NCI-H82 treated with DMSO at 0.1 percent for 48 hours (cell line): Measurements from ENCODE around the gene OR2T10.
"Not testable (repeated sequence)": the region's sequence is repeated elsewhere in the genome, so short reads cannot be mapped to it uniquely, and the experiment has no call there.

Experiments used
- DNase-seq: peaks from one replicate; lab custom pipeline; 2025; ENCODE audit not compliant: unreplicated experiment; lab: John Stamatoyannopoulos, UW

Gene OR2T10, protein sequence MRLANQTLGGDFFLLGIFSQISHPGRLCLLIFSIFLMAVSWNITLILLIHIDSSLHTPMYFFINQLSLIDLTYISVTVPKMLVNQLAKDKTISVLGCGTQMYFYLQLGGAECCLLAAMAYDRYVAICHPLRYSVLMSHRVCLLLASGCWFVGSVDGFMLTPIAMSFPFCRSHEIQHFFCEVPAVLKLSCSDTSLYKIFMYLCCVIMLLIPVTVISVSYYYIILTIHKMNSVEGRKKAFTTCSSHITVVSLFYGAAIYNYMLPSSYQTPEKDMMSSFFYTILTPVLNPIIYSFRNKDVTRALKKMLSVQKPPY

DNA sequence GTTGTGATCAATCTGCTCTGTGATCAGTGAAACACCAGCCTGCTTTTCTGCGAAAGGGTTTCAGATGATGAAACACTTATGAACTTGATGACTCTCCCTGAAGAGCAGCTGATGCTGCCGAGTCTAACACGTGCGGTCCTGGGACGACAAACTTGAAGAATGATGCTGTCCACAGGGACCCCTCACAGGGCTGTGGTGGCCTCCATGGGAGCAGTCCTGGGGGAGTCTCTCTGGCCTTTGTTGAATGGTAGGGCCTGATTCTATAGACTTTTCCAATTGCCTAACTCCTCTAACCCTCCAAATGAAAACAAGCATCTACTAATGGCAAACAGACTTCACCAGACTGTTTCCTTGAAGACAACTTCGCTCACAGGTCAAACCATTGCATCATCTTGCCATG is at the start of gene OR2T10:
OR2T10 (minus strand) TSS at position 112 of the 400 bp plus-strand sequence. CDS start 3,932 bp downstream, outside the sequence.
- no peak for DNase-seq

DNA sequence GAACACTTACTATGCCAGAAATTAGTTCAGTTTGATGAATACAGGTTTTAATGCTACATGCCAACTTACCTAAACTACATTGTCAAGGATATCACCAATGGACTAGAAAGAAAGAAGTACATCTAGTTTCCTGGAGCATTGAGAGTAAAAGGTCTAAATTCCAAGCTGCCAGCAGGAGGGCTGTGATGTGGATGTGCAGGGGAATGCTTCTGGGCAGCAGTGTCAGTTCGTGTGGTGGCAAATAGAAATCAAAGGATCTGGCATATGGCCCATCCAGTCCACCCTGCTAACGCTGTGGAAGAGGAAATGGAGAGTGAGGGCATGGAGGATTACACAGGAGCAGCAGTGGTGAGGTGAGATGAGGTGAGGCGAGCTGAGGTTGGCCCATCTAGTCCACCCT is 47.7 kb upstream of the OR2T10 start, which contains the start of gene OR2T35:
OR2T35 (minus strand) TSS at position 101 of the 400 bp plus-strand sequence. CDS start 6,020 bp downstream, outside the sequence.
- not testable (repeated sequence) for DNase-seq

DNA sequence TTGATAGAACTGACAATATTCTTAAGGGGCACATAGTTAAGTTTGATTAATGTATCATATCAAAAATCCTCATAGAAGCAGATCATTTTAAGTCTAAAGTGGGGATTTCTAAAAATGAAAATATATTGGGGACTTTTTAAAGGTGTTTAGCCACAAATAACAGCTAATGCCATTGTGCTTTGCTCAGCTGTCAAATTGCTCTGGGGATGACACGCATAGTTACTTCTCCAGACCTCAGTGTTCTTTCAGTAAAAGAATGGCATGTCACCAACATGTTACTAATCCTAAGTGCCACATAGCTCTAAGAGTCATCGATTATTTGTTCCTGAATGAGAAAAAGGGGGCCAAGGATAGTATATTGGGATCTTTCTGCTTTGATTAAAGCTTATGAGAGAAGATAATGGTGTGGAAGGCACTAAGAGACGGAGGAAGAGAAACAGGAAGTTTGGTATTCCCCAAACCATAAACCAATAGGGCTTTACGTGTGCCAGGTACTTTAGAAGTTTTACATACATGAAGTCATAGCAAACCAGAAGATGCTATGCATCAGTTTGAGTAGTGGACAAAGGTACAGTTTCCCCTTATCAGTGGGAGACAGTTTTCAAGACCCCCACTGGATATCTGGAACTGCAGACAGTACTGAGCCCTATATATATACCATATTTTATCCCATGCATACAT is 45.6 kb upstream of the OR2T10 start:
- DNase-seq: not testable (repeated sequence)

DNA sequence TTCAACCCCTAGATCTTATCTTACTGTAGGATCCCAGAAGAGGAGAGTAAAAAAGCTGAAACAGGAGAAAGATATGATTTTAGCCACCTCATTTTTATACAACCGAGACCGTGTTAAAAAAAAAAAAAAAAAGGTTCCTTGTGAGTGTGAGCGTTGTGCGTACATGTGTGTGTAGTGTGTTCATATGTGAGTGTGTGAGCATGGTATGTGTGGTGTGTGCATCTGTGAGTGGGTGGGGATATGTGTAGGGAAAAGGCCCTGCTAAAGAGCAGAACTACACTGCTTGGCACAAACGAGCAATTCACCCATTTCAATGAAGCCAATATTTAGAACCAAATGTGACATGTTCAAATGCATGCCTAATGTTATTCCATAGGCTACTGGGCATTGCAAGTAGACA is 44.1 kb upstream of the OR2T10 start:
- DNase-seq: not testable (repeated sequence)

DNA sequence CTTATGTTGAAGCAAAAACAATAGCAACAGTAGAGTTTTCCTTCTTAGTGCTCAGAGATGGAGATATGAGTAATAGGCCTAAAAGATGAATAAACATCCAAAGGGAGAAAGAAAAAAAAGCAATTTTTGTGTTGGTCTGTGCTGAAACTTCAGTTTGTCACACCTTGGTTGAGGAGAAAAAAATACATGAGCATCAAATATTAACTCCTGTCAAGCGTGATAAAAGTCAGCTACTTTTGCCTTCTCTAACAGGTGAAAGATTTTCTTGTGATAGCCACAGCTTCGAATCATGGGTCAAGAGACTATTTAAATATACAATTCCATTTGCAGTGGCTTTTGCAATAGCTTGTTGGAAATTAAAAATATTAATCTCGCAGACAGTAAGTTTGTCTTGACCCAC is 43.4 kb upstream of the OR2T10 start:
- DNase-seq: not testable (repeated sequence)

DNA sequence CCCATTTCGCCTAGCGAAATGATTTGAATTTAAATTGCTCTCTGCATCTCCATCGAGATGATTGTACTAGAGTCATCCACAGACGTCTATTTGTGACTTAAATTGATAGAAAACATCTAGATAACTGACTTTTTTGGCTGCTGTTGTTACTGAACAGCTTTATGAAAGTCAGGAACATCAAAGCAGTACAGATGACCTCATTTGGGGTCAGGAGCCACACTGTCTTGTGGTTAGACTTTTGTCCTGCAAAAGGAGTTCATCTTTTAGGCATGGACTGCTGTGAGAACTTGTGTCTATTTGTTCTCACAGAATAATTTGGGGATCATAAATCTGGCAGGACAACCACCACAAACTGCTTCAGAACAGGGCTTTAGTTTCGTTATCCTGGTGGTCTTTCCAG is 42.2 kb upstream of the OR2T10 start:
- not testable (repeated sequence) for DNase-seq

DNA sequence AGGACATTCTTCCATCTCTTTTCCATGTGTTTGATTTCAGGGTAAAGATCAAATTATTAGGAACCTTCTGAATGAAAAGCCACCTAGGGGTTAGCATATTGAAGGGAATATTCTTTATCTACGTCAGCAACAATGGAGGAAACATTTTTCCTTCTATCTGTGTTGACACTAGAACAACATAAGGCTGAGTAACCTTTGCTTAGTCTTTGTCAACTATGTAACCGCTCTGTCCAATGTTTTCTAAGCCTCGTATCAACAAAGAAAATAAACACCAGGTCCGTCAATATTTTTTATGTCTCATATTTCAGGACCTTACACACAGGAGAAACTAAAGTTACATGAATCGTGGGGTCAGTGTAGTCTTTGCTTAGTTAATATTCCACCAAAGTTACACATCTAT is 39.1 kb upstream of the OR2T10 start:
- not testable (repeated sequence) for DNase-seq

DNA sequence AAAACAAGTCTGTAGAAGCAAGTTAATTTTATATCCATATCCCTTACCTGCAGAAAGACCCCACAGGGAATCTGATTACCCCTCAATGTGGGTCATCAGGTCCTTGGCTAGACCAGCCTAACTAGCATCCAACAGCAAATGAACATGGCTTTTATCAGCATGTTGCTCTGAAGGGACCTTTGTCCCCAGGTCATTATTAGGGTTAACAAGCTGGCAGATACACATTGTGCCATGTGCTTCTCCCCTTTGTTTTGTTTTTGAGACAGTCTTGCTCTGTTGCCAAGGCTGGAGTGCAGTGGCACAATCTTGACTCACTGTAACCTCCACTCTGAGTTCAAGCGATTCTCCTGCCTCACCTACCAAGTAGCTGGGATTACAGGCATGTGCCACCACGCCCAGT is 37.5 kb upstream of the OR2T10 start, which contains the start of gene OR2T11:
OR2T11 (minus strand) TSS at position 101 of the 400 bp plus-strand sequence. CDS start 7,963 bp downstream, outside the sequence.
- DNase-seq: not testable (repeated sequence)

DNA sequence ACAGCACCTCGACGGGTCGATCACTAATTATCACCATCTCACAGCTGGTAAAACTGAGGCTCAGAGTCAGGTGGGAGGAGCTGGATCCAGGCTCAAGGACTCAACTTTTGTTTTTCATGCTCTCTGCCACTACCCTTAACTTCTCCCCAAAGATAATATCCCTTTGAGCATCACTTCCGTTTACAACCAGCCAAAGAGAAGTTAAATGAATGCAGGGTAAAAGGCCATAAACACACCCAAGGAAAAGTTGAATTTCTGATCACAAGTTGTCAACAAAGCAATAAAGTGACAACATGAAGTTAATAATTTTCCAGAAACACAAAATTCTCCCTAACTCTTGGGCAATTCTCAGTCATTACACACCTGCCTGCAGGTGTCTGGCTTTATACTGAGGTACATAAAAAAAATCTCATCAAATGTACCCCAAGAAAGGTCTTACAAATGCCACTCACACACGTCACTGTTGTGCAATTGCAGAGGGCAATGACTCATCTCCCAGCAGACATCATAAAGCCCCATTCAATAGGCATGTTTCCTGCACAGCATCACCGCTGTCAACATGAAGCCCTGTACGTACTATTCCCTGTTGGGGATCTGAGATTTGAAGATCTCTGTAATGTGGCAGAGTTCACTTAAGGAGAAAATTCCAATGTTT is 34.0 kb upstream of the OR2T10 start:
- no peak for DNase-seq

DNA sequence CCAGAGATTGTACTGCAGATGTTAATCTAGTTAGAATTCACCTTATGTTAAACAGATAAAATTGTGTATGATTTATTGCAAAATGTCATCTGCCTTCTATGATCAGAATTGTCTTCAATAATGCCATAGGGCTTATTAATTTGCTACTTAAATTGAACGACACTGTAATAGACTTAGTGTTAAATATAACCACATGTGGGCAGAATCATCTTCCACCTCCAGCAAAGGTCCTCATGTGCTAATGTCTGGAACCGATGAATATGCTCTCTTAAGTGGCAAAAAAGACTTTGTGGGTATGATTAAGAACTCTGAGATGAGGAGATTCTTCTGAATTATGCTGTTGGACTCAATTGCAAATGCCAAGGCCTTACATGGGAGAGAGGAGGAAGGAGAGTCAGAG is 33.1 kb upstream of the OR2T10 start:
- DNase-seq: no peak

DNA sequence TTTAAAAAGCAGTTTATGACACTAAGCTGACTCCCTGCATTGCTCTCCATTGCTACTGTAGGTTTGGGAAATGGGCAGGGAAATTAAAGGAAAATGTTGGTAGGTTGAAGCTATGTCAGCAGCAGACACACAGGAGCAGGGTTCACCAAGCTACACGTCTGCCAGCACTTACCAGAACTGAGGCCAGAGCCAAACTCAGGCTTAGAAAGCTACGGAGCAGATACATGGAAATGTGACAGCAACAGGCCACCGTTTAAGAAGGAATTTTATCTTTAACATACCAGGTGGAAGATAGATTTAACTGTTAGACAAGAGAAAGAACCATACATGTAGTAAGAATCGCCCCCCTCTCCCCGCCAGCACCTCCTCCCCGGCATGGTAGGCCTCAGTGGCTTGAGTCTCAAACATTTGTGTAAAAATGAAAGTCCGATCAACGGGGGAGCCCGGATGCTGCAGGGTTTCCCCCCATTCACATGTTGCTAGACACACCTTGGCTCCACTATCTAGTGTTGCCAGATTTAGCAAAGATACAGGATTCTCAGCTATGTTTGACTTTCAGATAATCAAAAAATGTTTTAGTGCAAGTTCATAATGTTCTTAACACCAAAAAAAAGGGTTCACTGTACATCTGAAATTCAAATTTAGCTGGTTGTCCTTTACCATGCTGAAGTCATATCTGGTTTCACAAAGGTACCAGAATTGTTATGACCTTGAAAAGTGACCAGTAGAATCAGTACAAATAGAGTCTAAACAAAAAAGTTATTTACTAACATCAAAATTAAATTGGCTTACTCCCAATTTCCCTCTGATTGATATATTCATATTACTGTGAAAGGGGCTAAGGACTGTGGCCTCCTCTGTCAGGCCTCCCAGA is 30.7 kb upstream of the OR2T10 start:
- no peak for DNase-seq

DNA sequence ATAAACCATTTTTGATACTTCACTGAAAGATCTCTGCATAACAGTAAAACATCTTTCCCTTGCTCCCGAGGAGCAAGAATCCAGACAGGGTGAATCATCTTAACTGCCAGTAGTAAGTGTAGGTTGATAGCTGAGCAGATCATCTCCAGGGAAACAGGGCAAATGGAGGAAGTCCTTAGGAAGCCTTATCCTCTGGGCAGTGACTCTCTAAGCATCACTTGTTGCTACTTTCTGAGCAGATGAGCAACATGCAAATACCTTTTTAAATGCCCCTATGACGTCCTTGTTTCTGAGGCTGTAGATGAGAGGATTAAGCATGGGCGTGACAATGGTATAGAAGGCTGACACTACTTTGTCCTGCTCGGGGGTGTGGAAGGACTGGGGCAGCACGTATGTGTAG is 28.5 kb upstream of the OR2T10 start:
- DNase-seq: no peak

DNA sequence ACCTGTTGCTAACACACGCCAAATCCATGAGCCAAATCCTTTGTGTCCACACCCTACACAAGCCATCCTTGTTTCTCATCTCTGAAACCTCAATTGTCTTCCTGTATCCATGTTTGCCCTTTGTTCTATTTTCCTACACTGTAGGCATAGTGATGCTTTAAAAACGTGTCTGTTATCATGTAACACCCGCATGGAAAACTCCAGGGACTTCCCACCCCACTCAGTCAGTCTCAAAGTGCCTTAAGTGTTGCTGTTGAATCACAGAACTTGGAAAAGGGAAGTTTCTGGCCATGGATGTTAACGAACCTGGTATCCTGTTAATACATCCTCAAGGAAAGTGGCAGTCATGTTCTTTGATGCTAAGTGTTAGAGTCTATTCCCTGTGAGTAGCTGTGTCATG is 27.7 kb upstream of the OR2T10 start:
- no peak for DNase-seq

DNA sequence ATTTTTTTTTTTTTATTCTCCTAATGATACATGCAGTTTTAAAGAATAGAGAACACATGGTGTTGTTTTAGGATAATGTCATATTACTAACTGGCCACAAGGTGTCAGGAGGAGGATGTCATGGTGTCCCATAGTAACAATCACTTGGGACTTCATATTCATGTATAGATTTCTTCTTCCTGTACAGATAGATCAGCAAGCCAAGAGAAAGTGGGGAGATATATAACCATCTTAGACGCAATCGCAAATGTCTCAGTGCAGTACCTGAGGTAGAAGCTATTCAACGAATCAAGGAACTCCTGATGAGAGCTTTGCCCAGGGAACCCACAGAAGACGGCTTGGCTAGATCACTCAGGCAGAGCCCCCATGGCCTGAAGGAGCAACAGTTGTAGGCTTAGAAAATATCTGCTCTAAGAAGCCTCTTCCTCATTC is 25.1 kb upstream of the OR2T10 start:
- DNase-seq: no peak

DNA sequence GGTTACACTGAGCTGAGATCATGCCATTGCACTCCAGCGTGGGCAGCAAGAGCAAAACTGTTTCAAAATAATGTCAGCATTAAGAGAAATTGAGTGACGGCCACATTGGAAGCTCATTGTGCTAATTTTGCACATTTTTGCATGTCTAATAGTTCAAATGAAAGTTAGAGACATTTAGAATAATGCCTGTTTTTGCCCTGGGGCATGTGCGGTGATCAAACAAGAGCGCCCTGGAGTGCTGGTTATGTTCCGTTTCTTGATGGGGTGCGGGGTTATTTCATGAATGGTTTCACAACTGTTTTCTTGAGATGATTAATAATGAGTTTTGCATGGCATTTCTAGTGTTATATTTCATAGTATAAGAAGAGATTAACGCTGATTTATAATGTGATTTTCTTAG is 24.3 kb upstream of the OR2T10 start:
- no peak for DNase-seq

DNA sequence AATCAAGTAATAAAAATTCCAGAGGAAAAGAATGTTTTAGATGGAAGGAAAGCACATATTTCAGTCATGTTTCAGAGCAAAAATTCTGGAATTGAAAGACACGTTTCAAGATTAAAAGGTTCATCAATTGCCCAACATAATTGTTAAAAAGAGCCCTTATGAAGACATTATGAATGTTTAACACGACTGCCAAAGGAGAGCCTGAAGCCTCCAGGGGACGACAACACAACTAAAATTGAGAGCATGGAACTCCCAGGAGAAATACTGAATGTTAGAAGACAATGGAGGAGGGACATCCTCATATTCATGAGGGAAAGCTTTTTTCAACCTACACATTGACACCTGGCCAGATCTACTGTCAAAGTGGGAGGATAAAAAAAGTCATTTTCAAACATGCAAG is 21.4 kb upstream of the OR2T10 start:
- DNase-seq: peak; percentile 8

DNA sequence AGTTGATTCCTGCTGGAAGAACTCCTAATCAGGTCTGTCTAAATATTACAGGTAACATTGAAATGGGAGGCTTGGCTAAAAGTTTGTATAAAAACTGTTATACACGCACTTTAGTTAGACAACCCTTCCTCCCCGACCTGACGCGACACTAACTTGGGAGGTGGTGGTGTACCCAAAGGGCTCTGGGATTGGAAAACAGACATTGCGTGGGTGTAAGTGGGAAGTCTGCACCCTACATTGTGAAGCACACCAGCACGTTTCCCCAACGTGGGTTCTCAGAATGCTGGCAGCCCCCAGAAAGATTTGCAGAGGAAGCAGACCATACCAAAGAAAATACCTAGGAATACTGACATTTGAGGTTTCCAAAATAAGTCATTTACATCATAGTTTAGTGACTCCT is 20.6 kb upstream of the OR2T10 start:
- DNase-seq: no peak

DNA sequence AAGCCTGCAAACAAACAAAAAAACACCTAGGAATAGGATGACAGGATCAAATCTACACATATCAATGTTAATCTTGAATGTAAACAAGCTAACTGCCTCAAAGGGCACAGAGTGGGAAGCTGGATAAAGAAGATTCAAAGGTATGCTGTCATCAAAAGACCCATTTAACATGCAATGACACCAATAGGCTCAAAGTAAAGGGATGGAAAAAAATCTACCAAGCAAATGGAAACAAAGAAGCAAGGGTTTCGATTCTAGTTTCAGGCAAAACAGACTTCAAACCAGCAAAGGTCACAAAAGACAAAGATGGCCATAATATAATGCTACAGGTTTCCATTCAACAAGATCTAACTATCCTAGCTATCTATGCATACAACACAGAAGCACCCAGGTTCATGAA is 16.2 kb upstream of the OR2T10 start:
- DNase-seq: no peak

DNA sequence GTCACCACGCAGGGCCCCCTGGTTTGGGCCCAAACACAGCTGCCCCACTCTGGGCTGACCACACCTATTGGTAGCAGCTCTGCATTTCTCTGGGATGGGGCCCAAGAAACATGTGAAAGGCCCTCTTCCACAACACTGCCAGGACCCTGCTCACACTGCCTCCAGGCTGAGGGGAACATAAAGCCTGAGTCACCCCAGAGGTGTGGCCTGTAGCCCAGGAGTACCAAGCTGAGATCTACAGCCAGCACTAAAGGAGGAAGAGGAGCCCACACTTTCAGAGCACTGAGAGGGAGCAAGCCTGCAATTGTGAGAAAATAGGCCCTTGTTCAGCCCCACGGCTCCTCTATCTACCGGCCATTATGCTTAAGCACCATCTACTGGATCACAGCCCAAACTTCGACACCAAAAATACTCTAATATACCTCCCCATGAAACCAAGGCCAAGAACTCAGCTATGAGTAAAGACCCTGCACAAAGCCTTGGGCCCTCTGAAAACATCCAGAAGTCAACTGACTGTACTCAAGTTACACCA is 14.4 kb upstream of the OR2T10 start:
- no peak for DNase-seq

DNA sequence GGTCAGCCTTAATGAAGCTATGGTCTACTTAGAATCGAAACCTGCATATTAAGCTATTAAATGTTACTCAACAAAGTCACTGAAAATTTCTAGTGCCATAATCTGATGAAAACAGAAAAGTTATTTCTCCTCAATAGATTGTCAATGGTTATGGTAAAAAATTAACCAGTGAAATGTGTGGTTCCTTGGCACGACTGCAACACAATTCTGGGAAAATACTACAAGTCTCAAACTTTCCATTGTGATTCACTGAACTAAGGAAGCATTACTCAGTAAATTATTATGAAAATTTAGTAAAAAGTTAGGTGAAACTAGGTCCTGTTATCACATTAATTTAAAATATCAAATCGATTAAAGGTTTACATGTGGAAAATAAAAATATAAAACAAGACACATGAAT is 12.8 kb upstream of the OR2T10 start:
- no peak for DNase-seq

DNA sequence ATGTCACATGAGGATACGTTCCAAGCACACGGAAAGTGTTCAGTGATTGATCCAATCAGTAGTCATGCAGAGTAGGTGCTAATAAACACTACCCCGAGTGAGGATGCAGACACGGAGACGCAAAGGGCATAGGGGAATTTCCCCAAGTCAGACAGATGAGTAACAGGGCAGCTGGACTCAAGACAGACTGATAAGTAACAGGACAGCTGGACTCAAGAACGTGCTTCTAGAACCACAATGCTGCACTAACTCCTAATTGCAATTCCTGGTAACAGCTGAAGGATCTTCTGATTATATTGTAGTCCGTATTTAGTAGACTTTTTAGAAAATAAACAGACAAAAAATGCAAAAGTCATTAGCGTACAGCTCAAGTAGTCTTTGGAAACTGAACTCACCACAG is 1.9 kb upstream of the OR2T10 start:
- DNase-seq: no peak
